H54 (cell line): Measurements from ENCODE around the gene NCDN.

Source experiments
- DNase-seq: peaks from one replicate; pipeline ENCODE4 v3.0.0; 2011; ENCODE audit warnings: low spot score, mixed read lengths; ENCODE audit not compliant: insufficient read length
- FAIRE-seq: peaks from 3 replicates; lab custom pipeline; 2011; peaks lifted over from hg19 to GRCh38; lab: Jason Lieb, UNC
- POLR2A ChIP-seq: IDR thresholded peaks from 2 replicates; pipeline ENCODE4 v1.6.1; 2011; ENCODE audit warnings: low read depth, mild to moderate bottlenecking, low read length

The NCDN gene

GRCh38 chr1:35603468-35603867 is 45.9 kb downstream of the NCDN start:
- no peak for DNase-seq
- no peak for FAIRE-seq
- TF ChIP-seq POLR2A, result no peak

GRCh38 chr1:35603941-35604340 is 46.3 kb downstream of the NCDN start:
- DNase-seq (no peak), FAIRE-seq (no peak)

GRCh38 chr1:35605071-35605866 is 47.7 kb downstream of the NCDN start:
- FAIRE-seq, result no peak

More at GRCh38 chr1:35603941-35604340, 46.3 kb downstream of the NCDN start:
- TF ChIP-seq POLR2A, result no peak

GRCh38 chr1:35605867-35606182 is 48.2 kb downstream of the NCDN start:
- FAIRE-seq (no peak), DNase-seq (no peak)
- no peak for TF ChIP-seq POLR2A

More at GRCh38 chr1:35605071-35605866, 47.7 kb downstream of the NCDN start:
- no peak for DNase-seq
- no peak for TF ChIP-seq POLR2A

GRCh38 chr1:35611655-35612054 is 54.1 kb downstream of the NCDN start:
- no peak for FAIRE-seq
- TF ChIP-seq POLR2A, result no peak
- no peak for DNase-seq

- DNase-seq (no peak), FAIRE-seq (no peak)
- TF ChIP-seq POLR2A, result no peak
Observed at GRCh38 chr1:35615440-35615839, 57.8 kb downstream of the NCDN start.
